ENCODE results near the gene CLEC1A. TPM values are rescaled to one million over a fixed set of nuclear protein-coding genes. Genes with fewer than 3 reads are reported as not detected.

The CLEC1A gene
- total and polyA plus RNA-seq, 7 experiments from 2014 or later = 1.0 TPM; not detected in 6

GRCh38 chr12:10075451-10075850 lies 23.3 kb downstream of the CLEC1A start:
- H3K27me3 Mint-ChIP-seq = peaks cover 6 to 40% (median 13%) of the 10 kb centered on the region in 5 donors
- intact Hi-C loops (cut with micrococcal nuclease) = no loop called here

GRCh38 chr12:10073261-10073660 lies 25.5 kb downstream of the CLEC1A start:
- no peaks in the 10 kb centered on the region for H3K36me3 ChIP-seq (ENCODE audit: control insufficient read depth in 2 of 3, insufficient read depth in 3 of 3, low read length in 3 of 3)
- no peaks in the 10 kb centered on the region for H3K36me3 Mint-ChIP-seq
- no peak overlapping the region for H3K27ac Mint-ChIP-seq
- ChIA-PET POLR2A (no interaction called here), CTCF (no interaction called here)
- no peak overlapping the region for H3K4me3 ChIP-seq (ENCODE audit: low read length)
- H3K27me3 ChIP-seq (ENCODE audit: control insufficient read depth in 2 of 2, insufficient read depth in 2 of 2, low read length in 2 of 2) = no peaks in the 10 kb centered on the region
- DNase-seq = no peak
- no peaks in the 10 kb centered on the region for H3K9me3 Mint-ChIP-seq
- H3K4me1 ChIP-seq (ENCODE audit: control insufficient read depth in 2 of 2, insufficient read depth in 2 of 2, low read length in 2 of 2) = no peaks in the 10 kb centered on the region
- no peak for ATAC-seq
- no peak overlapping the region for H3K4me3 Mint-ChIP-seq
- no peak overlapping the region for H3K27ac ChIP-seq (ENCODE audit: low read depth, low read length)
- no peaks in the 10 kb centered on the region for H3K4me1 Mint-ChIP-seq
- H3K9me3 ChIP-seq (ENCODE audit: control insufficient read depth in 2 of 3, low read length in 3 of 3) = no peaks in the 10 kb centered on the region
- intact Hi-C loops (cut with micrococcal nuclease) = no loop called here
- H3K27me3 Mint-ChIP-seq = peaks cover 6 to 48% (median 22%) of the 10 kb centered on the region in 5 donors

More at GRCh38 chr12:10075451-10075850, 23.3 kb downstream of the CLEC1A start:
- H3K4me1 Mint-ChIP-seq = peaks cover 0 to 1% (median 0%) of the 10 kb centered on the region in 7 donors
- Histone ChIP-seq H3K27ac (ENCODE audit: low read depth, low read length) (no peak overlapping the region), H3K4me3 (ENCODE audit: low read length) (no peak overlapping the region), H3K36me3 (ENCODE audit: control insufficient read depth in 2 of 3, insufficient read depth in 3 of 3, low read length in 3 of 3) (no peaks in the 10 kb centered on the region), H3K27me3 (ENCODE audit: control insufficient read depth in 2 of 2, insufficient read depth in 2 of 2, low read length in 2 of 2) (no peaks in the 10 kb centered on the region), H3K4me1 (ENCODE audit: control insufficient read depth in 2 of 2, insufficient read depth in 2 of 2, low read length in 2 of 2) (no peaks in the 10 kb centered on the region), H3K9me3 (ENCODE audit: control insufficient read depth in 2 of 3, low read length in 3 of 3) (no peaks in the 10 kb centered on the region)
- ATAC-seq = no peak
- H3K36me3 Mint-ChIP-seq = no peaks in the 10 kb centered on the region
- DNase-seq = no peak
- ChIA-PET POLR2A (no interaction called here), CTCF (no interaction called here)
- H3K27ac Mint-ChIP-seq = no peak overlapping the region
- peaks cover 0 to 1% (median 0%) of the 10 kb centered on the region in 11 donors for H3K9me3 Mint-ChIP-seq
- no peak overlapping the region for H3K4me3 Mint-ChIP-seq

- H3K36me3 Mint-ChIP-seq = no peaks in the 10 kb centered on the region
- no peak for DNase-seq
- H3K9me3 Mint-ChIP-seq = no peaks in the 10 kb centered on the region
- ATAC-seq = no peak
- Histone ChIP-seq H3K4me1 (ENCODE audit: control insufficient read depth in 2 of 2, insufficient read depth in 2 of 2, low read length in 2 of 2) (no peaks in the 10 kb centered on the region), H3K4me3 (ENCODE audit: low read length) (no peak overlapping the region), H3K27ac (ENCODE audit: low read depth, low read length) (no peak overlapping the region), H3K27me3 (ENCODE audit: control insufficient read depth in 2 of 2, insufficient read depth in 2 of 2, low read length in 2 of 2) (no peaks in the 10 kb centered on the region), H3K9me3 (ENCODE audit: control insufficient read depth in 2 of 3, low read length in 3 of 3) (no peaks in the 10 kb centered on the region), H3K36me3 (ENCODE audit: control insufficient read depth in 2 of 3, insufficient read depth in 3 of 3, low read length in 3 of 3) (no peaks in the 10 kb centered on the region)
- no peak overlapping the region for H3K4me3 Mint-ChIP-seq
- ChIA-PET CTCF (no interaction called here), POLR2A (no interaction called here)
- no peak overlapping the region for H3K27ac Mint-ChIP-seq
- peaks cover 0 to 51% (median 22%) of the 10 kb centered on the region in 5 donors for H3K27me3 Mint-ChIP-seq
- intact Hi-C loops (cut with micrococcal nuclease) = no loop called here
- H3K4me1 Mint-ChIP-seq = no peaks in the 10 kb centered on the region
Observed at GRCh38 chr12:10072131-10072530, 26.7 kb downstream of the CLEC1A start.

- CTCF ChIA-PET = interaction anchor here (0.7 kb wide), 1 partner anchor 116 kb away, joined by 5 read pairs; no protein-coding TSS in a partner anchor
- ATAC-seq = no peak
- DNase-seq = no peak
- Histone ChIP-seq H3K27me3 (ENCODE audit: control insufficient read depth in 2 of 2, insufficient read depth in 2 of 2, low read length in 2 of 2) (no peaks in the 10 kb centered on the region), H3K27ac (ENCODE audit: low read depth, low read length) (no peak overlapping the region), H3K36me3 (ENCODE audit: control insufficient read depth in 2 of 3, insufficient read depth in 3 of 3, low read length in 3 of 3) (no peaks in the 10 kb centered on the region), H3K9me3 (ENCODE audit: control insufficient read depth in 2 of 3, low read length in 3 of 3) (no peaks in the 10 kb centered on the region), H3K4me1 (ENCODE audit: control insufficient read depth in 2 of 2, insufficient read depth in 2 of 2, low read length in 2 of 2) (no peaks in the 10 kb centered on the region), H3K4me3 (ENCODE audit: low read length) (no peak overlapping the region)
- Mint-ChIP-seq H3K27me3 (peaks cover 9 to 56% (median 22%) of the 10 kb centered on the region in 5 donors), H3K9me3 (no peaks in the 10 kb centered on the region), H3K27ac (no peak overlapping the region), H3K4me3 (no peak overlapping the region), H3K36me3 (no peaks in the 10 kb centered on the region), H3K4me1 (peaks cover 0 to under 1% (median 0%) of the 10 kb centered on the region in 7 donors)
- intact Hi-C loops (cut with micrococcal nuclease) = no loop called here
- POLR2A ChIA-PET = no interaction called here
Observed at GRCh38 chr12:10070380-10070779, 28.4 kb downstream of the CLEC1A start.

GRCh38 chr12:10069976-10070375 lies 28.8 kb downstream of the CLEC1A start:
- ATAC-seq (no peak), DNase-seq (no peak)
- CTCF ChIA-PET = interaction anchor here (0.7 kb wide), 1 partner anchor 116 kb away, joined by 5 read pairs; no protein-coding TSS in a partner anchor
- H3K36me3 ChIP-seq (ENCODE audit: control insufficient read depth in 2 of 3, insufficient read depth in 3 of 3, low read length in 3 of 3) = no peaks in the 10 kb centered on the region
- intact Hi-C loops (cut with micrococcal nuclease) = no loop called here
- no peak overlapping the region for H3K4me3 Mint-ChIP-seq
- H3K4me1 Mint-ChIP-seq = peaks cover 0 to 5% (median 0%) of the 10 kb centered on the region in 7 donors
- H3K27ac Mint-ChIP-seq = no peak overlapping the region
- H3K27ac ChIP-seq (ENCODE audit: low read depth, low read length) = no peak overlapping the region
- H3K27me3 Mint-ChIP-seq = peaks cover 9 to 56% (median 22%) of the 10 kb centered on the region in 5 donors
- no peaks in the 10 kb centered on the region for H3K36me3 Mint-ChIP-seq
- H3K27me3 ChIP-seq (ENCODE audit: control insufficient read depth in 2 of 2, insufficient read depth in 2 of 2, low read length in 2 of 2) = no peaks in the 10 kb centered on the region
- POLR2A ChIA-PET = no interaction called here
- no peaks in the 10 kb centered on the region for H3K4me1 ChIP-seq (ENCODE audit: control insufficient read depth in 2 of 2, insufficient read depth in 2 of 2, low read length in 2 of 2)
- H3K4me3 ChIP-seq (ENCODE audit: low read length) = no peak overlapping the region
- H3K9me3 Mint-ChIP-seq = no peaks in the 10 kb centered on the region
- no peaks in the 10 kb centered on the region for H3K9me3 ChIP-seq (ENCODE audit: control insufficient read depth in 2 of 3, low read length in 3 of 3)

- ChIA-PET CTCF (no interaction called here), POLR2A (no interaction called here)
- no peaks in the 10 kb centered on the region for H3K9me3 ChIP-seq (ENCODE audit: control insufficient read depth in 2 of 3, low read length in 3 of 3)
- H3K36me3 Mint-ChIP-seq = no peaks in the 10 kb centered on the region
- H3K27me3 Mint-ChIP-seq = peaks cover 9 to 54% (median 22%) of the 10 kb centered on the region in 5 donors
- H3K27me3 ChIP-seq (ENCODE audit: control insufficient read depth in 2 of 2, insufficient read depth in 2 of 2, low read length in 2 of 2) = no peaks in the 10 kb centered on the region
- no peaks in the 10 kb centered on the region for H3K9me3 Mint-ChIP-seq
- peaks cover 0 to 6% (median 0%) of the 10 kb centered on the region in 7 donors for H3K4me1 Mint-ChIP-seq
- H3K4me1 ChIP-seq (ENCODE audit: control insufficient read depth in 2 of 2, insufficient read depth in 2 of 2, low read length in 2 of 2) = no peaks in the 10 kb centered on the region
- intact Hi-C loops (cut with micrococcal nuclease) = no loop called here
- ATAC-seq (peak; percentile 41), DNase-seq (no peak)
- no peak overlapping the region for H3K27ac Mint-ChIP-seq
- H3K36me3 ChIP-seq (ENCODE audit: control insufficient read depth in 2 of 3, insufficient read depth in 3 of 3, low read length in 3 of 3) = no peaks in the 10 kb centered on the region
- no peak overlapping the region for H3K4me3 Mint-ChIP-seq
- no peak overlapping the region for H3K4me3 ChIP-seq (ENCODE audit: low read length)
- no peak overlapping the region for H3K27ac ChIP-seq (ENCODE audit: low read depth, low read length)
Observed at GRCh38 chr12:10069099-10069498, 29.7 kb downstream of the CLEC1A start.

- Histone ChIP-seq H3K9me3 (ENCODE audit: control insufficient read depth in 2 of 3, low read length in 3 of 3) (no peaks in the 10 kb centered on the region), H3K27ac (ENCODE audit: low read depth, low read length) (no peak overlapping the region), H3K4me3 (ENCODE audit: low read length) (no peak overlapping the region), H3K4me1 (ENCODE audit: control insufficient read depth in 2 of 2, insufficient read depth in 2 of 2, low read length in 2 of 2) (no peaks in the 10 kb centered on the region), H3K36me3 (ENCODE audit: control insufficient read depth in 2 of 3, insufficient read depth in 3 of 3, low read length in 3 of 3) (no peaks in the 10 kb centered on the region), H3K27me3 (ENCODE audit: control insufficient read depth in 2 of 2, insufficient read depth in 2 of 2, low read length in 2 of 2) (no peaks in the 10 kb centered on the region)
- no peaks in the 10 kb centered on the region for H3K36me3 Mint-ChIP-seq
- no peak overlapping the region for H3K27ac Mint-ChIP-seq
- no peaks in the 10 kb centered on the region for H3K9me3 Mint-ChIP-seq
- ChIA-PET CTCF (no interaction called here), POLR2A (no interaction called here)
- no peak overlapping the region for H3K4me3 Mint-ChIP-seq
- peaks cover 0 to 6% (median 0%) of the 10 kb centered on the region in 7 donors for H3K4me1 Mint-ChIP-seq
- H3K27me3 Mint-ChIP-seq = peaks cover 9 to 54% (median 22%) of the 10 kb centered on the region in 5 donors
- intact Hi-C loops (cut with micrococcal nuclease) = no loop called here
- DNase-seq = no peak
- peak; percentile 68 for ATAC-seq
Observed at GRCh38 chr12:10068644-10069043, 30.1 kb downstream of the CLEC1A start.

Measured in naive thymus-derived CD4-positive, alpha-beta T cell (primary cell).